IMR-90 (cell line): Measurements from ENCODE around the gene HEATR3. TPM values are rescaled to one million over a fixed set of nuclear protein-coding genes. Genes with fewer than 3 reads are reported as not detected.
"Not testable (repeated sequence)": the region's sequence is repeated elsewhere in the genome, so short reads cannot be mapped to it uniquely, and the experiment has no call there.

Experiments
- ATAC-seq: fragments of 200-7000 bp; cut with Tn5 transposase; 2 replicates; pipeline ENCODE4 v1.9.1; 2020; ENCODE audit warnings: low read depth, mild to moderate bottlenecking, moderate library complexity
- BruUV-seq: library from RNA; stranded (reverse); fragments of 400-500 nt; replicated peaks from 2 replicates; lab custom pipeline; 2021; lab: Mats Ljungman, UMichigan
- CTCF ChIA-PET: fragments of 300-600 bp; formaldehyde crosslinking; extraction: SDS; loops from one replicate; lab custom pipeline; 2021; ENCODE audit warnings: antibody characterized with exemption; lab: Yijun Ruan, JAX
- POLR2A ChIA-PET: fragments of 300-600 bp; sonication (Branson Sonifier 250); formaldehyde crosslinking; loops from one replicate; lab custom pipeline; 2022; ENCODE audit warnings: antibody characterized with exemption; ENCODE audit not compliant: unreplicated experiment; lab: Charles Lee
- DNase-seq: peaks from one replicate; pipeline ENCODE4 v3.0.0; 2013
- H2AFZ ChIP-seq: replicated peaks from 2 replicates; pipeline ENCODE3; 2013; ENCODE audit warnings: low read length, mild to moderate bottlenecking; ENCODE audit not compliant: poor library complexity
- H2AK5ac ChIP-seq: 2 replicates; pipeline ENCODE4 v1.6.1; 2013; ENCODE audit warnings: low read depth, low read length, inconsistent platforms
- H2AK9ac ChIP-seq: replicated peaks from 2 replicates; pipeline ENCODE3; 2013; ENCODE audit warnings: mild to moderate bottlenecking, low read depth, low read length, moderate library complexity; ENCODE audit not compliant: poor library complexity
- H2BK120ac ChIP-seq: 2 replicates; pipeline ENCODE4 v1.6.1; 2013; ENCODE audit warnings: low read depth, low read length, inconsistent platforms
- H2BK15ac ChIP-seq: 3 replicates; pipeline ENCODE4 v1.6.1; 2013; ENCODE audit warnings: low read depth, low read length, inconsistent platforms
- H2BK20ac ChIP-seq: 2 replicates; pipeline ENCODE4 v1.6.1; 2013; ENCODE audit warnings: low read depth, mild to moderate bottlenecking, inconsistent platforms, low read length, moderate library complexity
- H2BK5ac ChIP-seq: 2 replicates; pipeline ENCODE4 v1.6.1; 2013; ENCODE audit warnings: mild to moderate bottlenecking, low read depth, low read length, inconsistent platforms; ENCODE audit not compliant: poor library complexity, severe bottlenecking
- H3K14ac ChIP-seq: replicated peaks from 2 replicates; pipeline ENCODE4 v1.6.1; 2013; ENCODE audit warnings: low read depth, low read length, inconsistent platforms
- H3K18ac ChIP-seq: 2 replicates; pipeline ENCODE4 v1.6.1; 2013; ENCODE audit warnings: low read depth, low read length, control low read depth
- H3K23ac ChIP-seq: 2 replicates; pipeline ENCODE4 v1.6.1; 2013; ENCODE audit warnings: low read depth, low read length, inconsistent platforms
- H3K27ac ChIP-seq: 2 replicates; pipeline ENCODE4 v1.5.1; 2013; ENCODE audit warnings: mild to moderate bottlenecking, control low read depth, low read length; ENCODE audit not compliant: insufficient read depth
- H3K27me3 ChIP-seq: 2 replicates; pipeline ENCODE4 v1.6.1; 2013; ENCODE audit warnings: low read length; ENCODE audit not compliant: control insufficient read depth, insufficient read depth
- H3K36me3 ChIP-seq: 2 replicates; pipeline ENCODE4 v1.6.1; 2013; ENCODE audit warnings: low read length, mixed read lengths; ENCODE audit not compliant: control insufficient read depth, insufficient read depth
- H3K4ac ChIP-seq: 2 replicates; pipeline ENCODE4 v1.6.1; 2013; ENCODE audit warnings: low read depth, low read length, inconsistent platforms
- H3K4me1 ChIP-seq: 2 replicates; pipeline ENCODE4 v1.6.1; 2013; ENCODE audit warnings: low read length, mixed read lengths; ENCODE audit not compliant: control insufficient read depth, insufficient read depth
- H3K4me2 ChIP-seq: 2 replicates; pipeline ENCODE4 v1.6.1; 2013; ENCODE audit warnings: low read depth, mild to moderate bottlenecking, control low read depth, low read length, moderate library complexity
- H3K4me3 ChIP-seq: 2 replicates; pipeline ENCODE4 v1.5.1; 2013; ENCODE audit warnings: low read depth, mild to moderate bottlenecking, control low read depth, low read length, moderate library complexity; ENCODE audit not compliant: insufficient read depth
- H3K56ac ChIP-seq: 2 replicates; pipeline ENCODE4 v1.6.1; 2013; ENCODE audit warnings: low read length, inconsistent platforms; ENCODE audit not compliant: insufficient read depth; ENCODE audit errors: extremely low read depth
- H3K79me1 ChIP-seq, 2 experiments: 2 replicates each; pipeline ENCODE4 v1.6.1; 2013; ENCODE audit warnings: low read length in 2 of 2, inconsistent platforms in 1 of 2, low read depth in 1 of 2
- H3K9ac ChIP-seq: 2 replicates; pipeline ENCODE4 v1.6.1; 2013; ENCODE audit warnings: low read depth, low read length, control low read depth
- H3K9me1 ChIP-seq: 2 replicates; pipeline ENCODE4 v1.6.1; 2013; ENCODE audit warnings: low read length, inconsistent platforms; ENCODE audit not compliant: insufficient read depth
- H3K9me3 ChIP-seq: 2 replicates; pipeline ENCODE4 v1.6.1; 2013; ENCODE audit warnings: low read length; ENCODE audit not compliant: control insufficient read depth, insufficient read depth
- H4K20me1 ChIP-seq: 2 replicates; pipeline ENCODE4 v1.6.1; 2013; ENCODE audit warnings: low read length, inconsistent platforms; ENCODE audit not compliant: insufficient read depth
- H4K5ac ChIP-seq: 2 replicates; pipeline ENCODE4 v1.6.1; 2013; ENCODE audit warnings: mild to moderate bottlenecking, low read depth, low read length, control low read depth
- H4K8ac ChIP-seq, 2 experiments: 2 replicates each; pipeline ENCODE4 v1.6.1; 2013; ENCODE audit warnings: low read depth in 2 of 2, low read length in 2 of 2, control low read depth in 1 of 2, inconsistent platforms in 1 of 2
- H4K91ac ChIP-seq: 2 replicates; pipeline ENCODE4 v1.6.1; 2013; ENCODE audit warnings: low read depth, low read length, inconsistent platforms; ENCODE audit not compliant: insufficient read depth
- WGBS, 2 experiments: methylation state at CpG; one replicate each; pipeline versions ENCODE4 v1.1.5 to v1.1.7; 2013; ENCODE audit warnings: missing lambda C conversion rate in 2 of 2; ENCODE audit not compliant: insufficient read length in 1 of 2; ENCODE audit errors: extremely low coverage in 2 of 2; 5-methylcytosine and 5-hydroxymethylcytosine counted together
- dilution Hi-C: fragments of 300-500 bp; cut with HindIII; formaldehyde crosslinking; loops from one replicate; pipeline ENCODE4 v1.14.3; 2018; ENCODE audit warnings: low sequenced_read_pairs; ENCODE audit not compliant: unreplicated experiment
- in situ Hi-C: fragments of 300-500 bp; cut with MboI; formaldehyde crosslinking; loops from 3 replicates; pipeline ENCODE4 v1.14.3; 2019; ENCODE audit warnings: low sequenced_read_pairs, inconsistent platforms, mixed read lengths
- intact Hi-C: fragments of 100-400 bp; cut with micrococcal nuclease; formaldehyde crosslinking; loops from 2 replicates; pipeline ENCODE4 v1.10.0; 2022
- polyA plus RNA-seq, 3 experiments: library from polyadenylated mRNA; depleted of rRNA; stranded (reverse); fragments of >200 nt; gene quantifications; 2 replicates each; pipeline ENCODE4 v1.2.3, GENCODE V29; 2012; ENCODE audit warnings: low replicate concordance in 1 of 3
- total RNA-seq: library from RNA; depleted of rRNA; stranded (reverse); fragments of >200 nt; gene quantifications from 2 replicates; pipeline ENCODE4 v1.2.3, GENCODE V29; 2012

HEATR3 gene
- total and polyA plus RNA-seq, 2 of the 4 experiments (the other 2 are of a cell fraction) = 9.4 to 21.1 TPM

GRCh38 chr16:50132571-50132970 lies 66.8 kb downstream of the HEATR3 start:
- dilution Hi-C loops, H3K14ac ChIP-seq: not testable (repeated sequence)
- no CpG with 5 or more reads among the region's 7 CpGs for WGBS, 2 experiments

More at GRCh38 chr16:50132571-50132970, 66.8 kb downstream of the HEATR3 start:
- H2BK5ac ChIP-seq, H3K27ac ChIP-seq, H3K4me2 ChIP-seq, H2AK5ac ChIP-seq, H2BK120ac ChIP-seq, H3K4me3 ChIP-seq, intact Hi-C loops, H3K18ac ChIP-seq, in situ Hi-C loops, CTCF ChIA-PET, H4K91ac ChIP-seq, H2AK9ac ChIP-seq, H2AFZ ChIP-seq, POLR2A ChIA-PET, H3K23ac ChIP-seq, DNase-seq, H3K79me1 ChIP-seq, BruUV-seq, H3K9ac ChIP-seq, H3K27me3 ChIP-seq, H4K20me1 ChIP-seq, H3K4ac ChIP-seq, H3K4me1 ChIP-seq, H3K56ac ChIP-seq, H2BK20ac ChIP-seq, H3K9me1 ChIP-seq, ATAC-seq, H2BK15ac ChIP-seq, H4K8ac ChIP-seq, H3K36me3 ChIP-seq, H4K5ac ChIP-seq, H3K9me3 ChIP-seq: not testable (repeated sequence)
